SK-N-SH (cell line): Measurements from ENCODE around the gene DSC3.

ENCODE experiments used
- CHD2 ChIP-seq: fragments of 150-350 bp; IDR thresholded peaks from 2 replicates; pipeline ENCODE4 v1.6.1; 2018; ENCODE audit warnings: low read length; ENCODE audit not compliant: partially characterized antibody
- CTCF ChIP-seq: fragments of 200-600 bp; sonication (generic); IDR thresholded peaks from 2 replicates; pipeline ENCODE4 v1.6.1; 2017; ENCODE audit warnings: antibody characterized with exemption, mild to moderate bottlenecking, moderate library complexity
- ELF1 ChIP-seq: IDR thresholded peaks from 2 replicates; pipeline ENCODE4 v1.4.0; 2012
- GABPA ChIP-seq: IDR thresholded peaks from 2 replicates; pipeline ENCODE4 v1.4.0; 2012; ENCODE audit warnings: low read depth, mild to moderate bottlenecking
- MAX ChIP-seq: IDR thresholded peaks from 2 replicates; pipeline ENCODE4 v1.4.0; 2012; ENCODE audit warnings: low read depth
- MXI1 ChIP-seq: IDR thresholded peaks from 2 replicates; pipeline ENCODE4 v1.6.1; 2012; ENCODE audit warnings: mild to moderate bottlenecking, low read depth, low read length, improper control_type of control experiment
- NRF1 ChIP-seq: IDR thresholded peaks from 2 replicates; pipeline ENCODE4 v1.6.1; 2012; ENCODE audit warnings: low read depth, mild to moderate bottlenecking, low read length
- RAD21 ChIP-seq: IDR thresholded peaks from 2 replicates; pipeline ENCODE4 v1.6.1; 2012; ENCODE audit warnings: mild to moderate bottlenecking, low read length
- SMC3 ChIP-seq: IDR thresholded peaks from 2 replicates; pipeline ENCODE4 v1.6.1; 2012; ENCODE audit warnings: low read depth, low read length, improper control_type of control experiment
- TAF1 ChIP-seq: IDR thresholded peaks from 2 replicates; pipeline ENCODE4 v1.6.1; 2012; ENCODE audit warnings: low read depth, mild to moderate bottlenecking, low read length, moderate library complexity, borderline replicate concordance
- USF2 ChIP-seq: fragments of 150-350 bp; IDR thresholded peaks from 2 replicates; pipeline ENCODE4 v1.6.1; 2017; ENCODE audit warnings: antibody characterized with exemption, low read length, low read depth, borderline replicate concordance
- ZBTB33 ChIP-seq: IDR thresholded peaks from 2 replicates; pipeline ENCODE4 v1.4.0; 2012; ENCODE audit warnings: low read depth, borderline replicate concordance

GRCh38 chr18:30960661-30961060 lies 81.9 kb downstream of the DSC3 start:
- TF ChIP-seq CTCF = no peak
- TF ChIP-seq MAX = no peak
- TF ChIP-seq TAF1 = no peak
- no peak for TF ChIP-seq NRF1
- TF ChIP-seq GABPA = no peak
- no peak for TF ChIP-seq ZBTB33
- TF ChIP-seq SMC3 = no peak
- TF ChIP-seq MXI1 = no peak
- TF ChIP-seq USF2 = no peak
- TF ChIP-seq ELF1 = no peak
- no peak for TF ChIP-seq CHD2
- TF ChIP-seq RAD21 = no peak
